HepG2 (cell line): ENCODE measurements around the gene CHST2. TPM values are rescaled to one million over a fixed set of nuclear protein-coding genes. Genes with fewer than 3 reads are reported as not detected.

Experiments
- ATAC-seq: fragments of 200-7000 bp; cut with Tn5 transposase; 3 replicates; pipeline ENCODE4 v1.9.1; 2020; ENCODE audit warnings: mild to moderate bottlenecking, moderate library complexity
- BruUV-seq: library from RNA; stranded (reverse); fragments of 400-500 nt; replicated peaks from 2 replicates; lab custom pipeline; 2021; lab: Mats Ljungman, UMichigan
- CTCF ChIA-PET: fragments of 300-600 bp; formaldehyde crosslinking; extraction: SDS; loops from one replicate; lab custom pipeline; 2021; ENCODE audit warnings: low total read pairs, inconsistent platforms, low intra/inter-chr PET ratio; lab: Yijun Ruan, JAX
- POLR2A ChIA-PET: fragments of 350-600 bp; sonication (Branson Sonifier 250); formaldehyde crosslinking; loops from one replicate; lab custom pipeline; 2020; ENCODE audit warnings: antibody characterized with exemption, inconsistent platforms; lab: Yijun Ruan, JAX
- DNase-seq: peaks from one replicate; pipeline ENCODE4 v3.0.0-alpha.2; 2015; ENCODE audit warnings: low spot score
- FAIRE-seq: peaks from 3 replicates; lab custom pipeline; 2011; peaks lifted over from hg19 to GRCh38; lab: Jason Lieb, UNC
- H2AFZ ChIP-seq: one replicate; pipeline ENCODE4 v1.6.1; 2011; ENCODE audit warnings: low read length, inconsistent platforms
- H3K27ac ChIP-seq: fragments of 300-600 bp; 3 replicates; pipeline ENCODE4 v1.8.0; 2011; ENCODE audit warnings: mixed run types, mild to moderate bottlenecking, mixed read lengths, low read length, inconsistent platforms; ENCODE audit not compliant: insufficient read depth; ENCODE audit errors: extremely low read length
- H3K27me3 ChIP-seq, 2 experiments: fragments of 200-600 bp in 1 of 2; 2 replicates in 1 of 2; 3 replicates in 1 of 2; pipeline versions ENCODE4 v1.6.0 to v1.8.0; 2011; ENCODE audit warnings: low read length in 2 of 2, mild to moderate bottlenecking in 2 of 2, moderate library complexity in 2 of 2, inconsistent platforms in 1 of 2; ENCODE audit not compliant: insufficient read depth in 2 of 2, control insufficient read depth in 1 of 2
- H3K36me3 ChIP-seq, 2 experiments: fragments of 200-600 bp in 1 of 2; replicated peaks in 1 of 2; 2 replicates in 1 of 2; 3 replicates in 1 of 2; pipeline versions ENCODE4 v1.5.1 to v1.8.0; 2011; ENCODE audit warnings: low read length in 2 of 2, inconsistent platforms in 1 of 2; ENCODE audit not compliant: insufficient read depth in 2 of 2, control insufficient read depth in 1 of 2
- H3K4me1 ChIP-seq: 2 replicates; pipeline ENCODE4 v1.5.1; 2012; ENCODE audit warnings: low read length, inconsistent platforms; ENCODE audit not compliant: insufficient read depth
- H3K4me2 ChIP-seq: 2 replicates; pipeline ENCODE4 v1.6.0; 2011; ENCODE audit warnings: low read depth, low read length, inconsistent platforms
- H3K4me3 ChIP-seq, 3 experiments: fragments of 200-600 bp in 1 of 3; sonication (generic), shearing (Covaris generic) in 1 of 3; replicated peaks in 1 of 3; 2 replicates each; pipeline ENCODE4 v1.5.1; 2011 to 2016; ENCODE audit warnings: low read length in 3 of 3, inconsistent platforms in 2 of 3, low read depth in 2 of 3, mild to moderate bottlenecking in 2 of 3, control low read depth in 1 of 3, mixed read lengths in 1 of 3; ENCODE audit not compliant: insufficient read depth in 1 of 3
- H3K79me2 ChIP-seq: one replicate; pipeline ENCODE4 v1.6.1; 2011; ENCODE audit warnings: low read length, inconsistent platforms; ENCODE audit not compliant: insufficient read depth
- H3K9ac ChIP-seq: 2 replicates; pipeline ENCODE4 v1.6.0; 2011; ENCODE audit warnings: mild to moderate bottlenecking, low read depth, low read length, inconsistent platforms; ENCODE audit not compliant: insufficient read depth
- H3K9me3 ChIP-seq: 2 replicates; pipeline ENCODE4 v1.5.1; 2012; ENCODE audit warnings: mild to moderate bottlenecking, low read length
- H4K20me1 ChIP-seq: 2 replicates; pipeline ENCODE4 v1.6.0; 2011; ENCODE audit warnings: inconsistent platforms, mild to moderate bottlenecking, low read length, moderate library complexity; ENCODE audit not compliant: insufficient read depth
- ATRX ChIP-seq: sonication (generic); formaldehyde crosslinking; IDR thresholded peaks from 2 replicates; pipeline ENCODE4 v1.4.0; 2020; ENCODE audit warnings: missing genetic modification reagents, borderline replicate concordance
- HNF4A ChIP-seq: sonication (generic); formaldehyde crosslinking; IDR thresholded peaks from 2 replicates; pipeline ENCODE4 v1.4.0; 2020; ENCODE audit warnings: missing genetic modification reagents
- MZF1 ChIP-seq: sonication (generic); formaldehyde crosslinking; IDR thresholded peaks from 2 replicates; pipeline ENCODE4 v1.8.1; 2023; ENCODE audit warnings: mild to moderate bottlenecking, missing genetic modification reagents, borderline replicate concordance
- NFRKB ChIP-seq: fragments of 450-650 bp; IDR thresholded peaks from 2 replicates; pipeline ENCODE4 v1.6.1; 2017
- NR2F6 ChIP-seq, 2 experiments: IDR thresholded peaks; 2 replicates each; pipeline ENCODE4 v1.6.1; 2016; ENCODE audit warnings: antibody characterized with exemption in 1 of 2, mild to moderate bottlenecking in 1 of 2
- ZBTB33 ChIP-seq: sonication (generic); formaldehyde crosslinking; IDR thresholded peaks from 2 replicates; pipeline ENCODE4 v1.4.0; 2020; ENCODE audit warnings: missing genetic modification reagents
- ZBTB34 ChIP-seq: sonication (generic); formaldehyde crosslinking; IDR thresholded peaks from 2 replicates; pipeline ENCODE4 v1.8.0; 2022; ENCODE audit warnings: mild to moderate bottlenecking, missing genetic modification reagents
- ZNF232 ChIP-seq: sonication (generic); formaldehyde crosslinking; IDR thresholded peaks from 2 replicates; pipeline ENCODE4 v1.4.0; 2020; ENCODE audit warnings: missing genetic modification reagents, borderline replicate concordance
- ZNF768 ChIP-seq: sonication (generic); formaldehyde crosslinking; IDR thresholded peaks from 2 replicates; pipeline ENCODE4 v1.4.0; 2020; ENCODE audit warnings: missing genetic modification reagents
- ZNF772 ChIP-seq: sonication (generic); formaldehyde crosslinking; IDR thresholded peaks from 2 replicates; pipeline ENCODE4 v1.5.0; 2020; ENCODE audit warnings: mild to moderate bottlenecking, missing genetic modification reagents
- ZNF775 ChIP-seq: sonication (generic); formaldehyde crosslinking; IDR thresholded peaks from 2 replicates; pipeline ENCODE4 v1.4.0; 2020; ENCODE audit warnings: missing genetic modification reagents, mild to moderate bottlenecking, moderate library complexity, borderline replicate concordance
- WGBS: methylation state at CpG from one replicate; pipeline ENCODE4 v1.1.6; 2017; ENCODE audit warnings: low lambda C conversion rate; 5-methylcytosine and 5-hydroxymethylcytosine counted together
- in situ Hi-C: cut with HindIII; loops from 2 replicates; pipeline ENCODE4 v1.10.0; 2017; ENCODE audit warnings: low pct_unique_long_range_greater_than_20kb; ENCODE audit not compliant: extremely low pct_ligation_motif_present
- intact Hi-C: fragments of 100-400 bp; cut with micrococcal nuclease; formaldehyde crosslinking; loops from one replicate; pipeline ENCODE4 v1.10.0; 2022; ENCODE audit not compliant: unreplicated experiment
- polyA plus RNA-seq, 8 experiments: library from polyadenylated mRNA; depleted of rRNA in 3 of 8; stranded (reverse) in 7 of 8; unstranded in 1 of 8; fragments of >200 nt; fragmentation: Illumina TruSeq in 4 of 8; extraction: Trizol in 4 of 8; gene quantifications; 2 replicates each; pipeline versions ENCODE4 v1.2.1 to v1.2.3, GENCODE V29; 2011 to 2016; ENCODE audit warnings: low read depth in 4 of 8, missing spikeins in 1 of 8, mixed read lengths in 1 of 8; ENCODE audit not compliant: insufficient read depth in 1 of 8
- total RNA-seq, 5 experiments: library from RNA; depleted of rRNA; stranded (reverse); fragments of >200 nt; fragmentation: Illumina TruSeq; extraction: Trizol; gene quantifications; 2 replicates each; pipeline ENCODE4 v1.2.3, GENCODE V29; 2016; ENCODE audit warnings: low read depth in 1 of 5

CHST2 gene
- total and polyA plus RNA-seq, 2 of the 13 experiments (the other 11 are each of a cell fraction or from before 2014, with no cell fraction given): not detected

- Histone ChIP-seq H3K4me2 (no peak overlapping the region), H4K20me1 (no peaks in the 10 kb centered on the region), H3K9me3 (no peaks in the 10 kb centered on the region), H2AFZ (no peak overlapping the region), H3K9ac (no peak overlapping the region), H3K4me3 (no peak overlapping the region), H3K79me2 (no peaks in the 10 kb centered on the region), H3K4me1 (peaks cover 13% of the 10 kb centered on the region), H3K27me3 (peaks cover 2 to 29% of the 10 kb centered on the region in 2 experiments; a peak in 4 of 5 replicates), H3K36me3 (no peaks in the 10 kb centered on the region), H3K27ac (no peak overlapping the region)
- in situ Hi-C loops (no loop called here), intact Hi-C loops (no loop called here)
- BruUV-seq: no TSS peak
- FAIRE-seq: no peak
- ATAC-seq: no peak
- TF ChIP-seq MZF1 (CRISPR knock-in tag) (no peak), ZBTB33 (peak; percentile 81), ZNF768 (CRISPR knock-in tag) (peak; percentile 12; the same call in 1 of the 2 replicates)
- CTCF ChIA-PET: no interaction called here
- POLR2A ChIA-PET: no interaction called here
- WGBS: 95% methylated on average over 66 of the region's 79 CpGs
- DNase-seq: no peak
These were observed 1.9 kb downstream of the CHST2 start for GRCh38 chr3:143121241-143122088.

- intact Hi-C loops: no loop called here
- FAIRE-seq (no peak), DNase-seq (no peak), ATAC-seq (no peak)
- CTCF ChIA-PET: no interaction called here
- POLR2A ChIA-PET: no interaction called here
- in situ Hi-C loops: no loop called here
- BruUV-seq: no TSS peak
- no peak for TF ChIP-seq HNF4A
- no peak for TF ChIP-seq ZNF232 (CRISPR knock-in tag)
- TF ChIP-seq ZBTB34 (CRISPR knock-in tag): no peak
- no peak for TF ChIP-seq ZNF772
- TF ChIP-seq ATRX: no peak
- no peak for TF ChIP-seq ZNF775 (CRISPR knock-in tag)
- TF ChIP-seq NFRKB: no peak
- TF ChIP-seq NR2F6 (IDR thresholded peaks at IDR 0.05): no peak
- no peak for TF ChIP-seq NR2F6 (CRISPR knock-in tag; IDR thresholded peaks at IDR 0.05)
- H3K79me2 ChIP-seq: no peaks in the 10 kb centered on the region
- H3K4me1 ChIP-seq: peaks cover 13% of the 10 kb centered on the region
- H3K27ac ChIP-seq: no peak overlapping the region
- H3K9ac ChIP-seq: no peak overlapping the region
- WGBS: 91% methylated on average over 11 of the region's 16 CpGs
- no peaks in the 10 kb centered on the region for H3K36me3 ChIP-seq
- H3K4me3 ChIP-seq: no peak overlapping the region
- no peak overlapping the region for H3K4me2 ChIP-seq
- H3K27me3 ChIP-seq: peaks cover 2 to 29% of the 10 kb centered on the region in 2 experiments; a peak in 4 of 5 replicates
- no peak overlapping the region for H2AFZ ChIP-seq
- H3K9me3 ChIP-seq: no peaks in the 10 kb centered on the region
- no peaks in the 10 kb centered on the region for H4K20me1 ChIP-seq
These were observed 2.5 kb downstream of the CHST2 start for GRCh38 chr3:143122089-143122430.
